HG03460 (cell line): ENCODE measurements around the gene CDX1.

Source experiments
- ATAC-seq: cut with Tn5 transposase; IDR thresholded peaks from one replicate; pipeline ENCODE4 v1.9.1; 2021; ENCODE audit not compliant: unreplicated experiment

CDX1 gene

DNA sequence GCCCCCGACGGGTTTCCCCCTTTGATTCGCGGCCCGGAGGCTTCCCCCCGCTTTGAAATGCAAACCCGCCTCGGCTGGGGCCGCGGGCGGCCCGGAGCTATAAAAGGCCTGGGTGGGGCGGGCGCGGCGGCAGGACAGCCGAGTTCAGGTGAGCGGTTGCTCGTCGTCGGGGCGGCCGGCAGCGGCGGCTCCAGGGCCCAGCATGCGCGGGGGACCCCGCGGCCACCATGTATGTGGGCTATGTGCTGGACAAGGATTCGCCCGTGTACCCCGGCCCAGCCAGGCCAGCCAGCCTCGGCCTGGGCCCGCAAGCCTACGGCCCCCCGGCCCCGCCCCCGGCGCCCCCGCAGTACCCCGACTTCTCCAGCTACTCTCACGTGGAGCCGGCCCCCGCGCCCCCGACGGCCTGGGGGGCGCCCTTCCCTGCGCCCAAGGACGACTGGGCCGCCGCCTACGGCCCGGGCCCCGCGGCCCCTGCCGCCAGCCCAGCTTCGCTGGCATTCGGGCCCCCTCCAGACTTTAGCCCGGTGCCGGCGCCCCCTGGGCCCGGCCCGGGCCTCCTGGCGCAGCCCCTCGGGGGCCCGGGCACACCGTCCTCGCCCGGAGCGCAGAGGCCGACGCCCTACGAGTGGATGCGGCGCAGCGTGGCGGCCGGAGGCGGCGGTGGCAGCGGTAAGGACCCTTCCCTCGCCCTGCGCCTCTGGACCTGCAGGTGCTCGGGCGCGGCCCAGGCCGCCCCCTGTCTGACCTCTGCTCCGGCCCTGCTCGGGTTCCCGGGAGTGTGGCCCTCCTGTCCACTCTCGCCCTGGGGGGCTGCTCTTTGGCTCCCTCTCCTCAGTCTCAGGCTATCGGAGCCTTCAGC is at the start of gene CDX1:
TSS of gene CDX1 (plus strand) at position 129 of the 862 bp plus-strand sequence. CDS start at position 228, 99 bp downstream.
- no peak for ATAC-seq

DNA sequence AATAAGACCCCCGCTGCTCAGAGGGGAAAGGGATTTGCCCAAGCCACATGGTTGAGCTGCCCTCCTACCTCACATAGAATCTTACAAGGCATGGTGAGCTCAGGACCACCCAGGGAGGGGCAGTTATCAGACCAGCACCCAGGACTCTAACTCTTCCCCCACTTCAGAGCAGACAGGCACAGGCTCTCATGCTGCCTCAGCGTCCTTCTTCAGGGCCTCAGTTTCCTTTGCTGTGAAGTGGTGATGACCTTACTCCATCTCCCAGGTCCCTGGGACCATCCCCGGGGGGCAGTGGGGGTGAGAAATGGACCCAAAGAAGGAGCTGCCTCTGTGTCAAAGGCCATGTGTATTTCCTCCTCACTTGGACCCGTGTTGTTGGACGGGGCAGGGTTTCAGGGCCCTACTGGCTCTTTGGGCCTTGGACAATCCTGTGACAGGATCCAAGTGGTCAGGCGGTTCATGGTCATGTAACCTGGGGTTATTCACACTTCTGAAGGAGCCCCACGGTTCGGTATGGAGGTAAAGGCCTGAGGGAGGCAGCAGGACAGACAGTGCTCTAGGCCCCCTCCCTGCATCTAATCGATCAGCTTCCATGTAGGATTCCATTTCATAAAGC is 48.5 kb upstream of the CDX1 start:
- ATAC-seq: no peak

DNA sequence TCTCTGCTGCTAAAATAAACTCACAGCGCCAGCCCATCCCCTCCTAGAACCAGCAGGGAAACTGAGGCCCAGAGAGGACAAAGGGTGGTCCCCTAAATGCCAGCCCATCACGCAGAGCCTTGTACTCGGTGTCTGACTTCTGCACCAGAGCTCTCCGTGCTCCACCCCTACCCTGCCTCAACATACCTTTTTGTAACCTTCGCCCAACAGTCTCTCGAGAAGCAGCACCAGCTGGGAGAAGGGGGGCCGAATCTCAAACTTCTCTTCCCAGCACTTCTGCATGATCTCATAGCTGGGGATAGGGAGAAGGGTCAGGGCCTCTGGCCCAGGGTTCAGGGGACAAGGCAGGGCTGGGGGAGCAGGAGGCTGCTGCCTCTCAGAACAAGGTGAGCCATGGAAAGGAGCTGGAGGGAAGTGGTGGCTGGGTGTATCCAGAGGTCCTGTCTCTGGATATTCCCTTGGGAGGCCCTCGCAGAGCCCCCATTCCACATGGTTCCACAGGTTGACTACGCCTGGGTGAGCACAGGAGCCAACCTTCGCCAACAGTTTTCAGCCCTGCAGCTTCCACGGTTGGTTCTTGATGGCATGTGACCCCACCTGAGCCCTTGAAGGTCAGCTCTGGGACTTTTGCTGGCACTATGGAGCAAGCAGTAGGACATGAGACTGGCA is 47.9 kb upstream of the CDX1 start:
- ATAC-seq: no peak

DNA sequence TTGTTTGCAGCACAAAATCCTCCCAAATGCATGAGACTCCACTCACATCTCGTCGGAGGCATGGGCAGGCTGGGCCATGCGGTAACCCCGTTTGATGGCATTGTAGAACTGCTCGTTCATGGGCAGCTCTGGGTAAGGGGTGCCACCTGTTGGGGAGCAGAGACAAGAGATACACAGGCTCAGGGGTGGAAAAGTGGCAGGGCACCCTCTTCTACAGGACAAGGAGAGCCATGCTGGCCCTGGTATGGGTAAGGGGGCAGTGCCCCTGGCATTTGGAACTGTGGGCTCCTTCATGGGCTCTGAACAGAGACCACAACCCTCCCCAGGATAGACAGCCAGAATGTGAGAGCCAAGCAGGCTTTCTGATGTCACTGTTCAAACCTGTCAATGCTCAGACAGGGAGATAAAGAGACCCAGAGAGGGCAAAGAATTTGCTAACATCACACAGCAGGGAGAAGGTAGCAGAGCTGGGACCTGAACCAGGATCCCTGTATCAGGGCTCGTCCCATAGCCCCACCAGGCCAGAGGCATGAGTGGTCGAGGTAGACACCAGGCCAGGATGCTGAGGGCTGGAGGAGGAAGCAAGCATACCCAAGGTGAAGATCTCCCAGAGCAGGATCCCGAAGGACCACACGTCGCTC is 47.0 kb upstream of the CDX1 start:
- no peak for ATAC-seq

DNA sequence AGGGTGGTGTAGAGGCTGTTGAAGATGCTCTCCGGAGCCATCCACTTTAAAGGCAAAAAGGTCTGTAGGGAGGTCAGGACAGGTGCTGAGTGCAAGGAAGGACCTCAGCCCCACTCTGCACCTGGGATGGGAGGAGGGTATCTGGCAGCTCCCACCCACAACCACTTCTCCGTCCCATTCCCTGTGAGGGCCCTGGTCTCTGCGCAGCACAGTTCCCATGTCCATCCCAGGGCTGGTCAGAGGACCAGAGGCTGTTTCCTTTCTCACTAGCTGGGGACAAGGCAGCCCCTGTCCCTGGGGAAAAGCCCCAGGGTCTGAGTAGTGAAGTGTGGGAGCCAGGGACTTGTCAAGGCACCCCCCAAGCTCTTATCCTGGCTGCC is 46.5 kb upstream of the CDX1 start:
- no peak for ATAC-seq

DNA sequence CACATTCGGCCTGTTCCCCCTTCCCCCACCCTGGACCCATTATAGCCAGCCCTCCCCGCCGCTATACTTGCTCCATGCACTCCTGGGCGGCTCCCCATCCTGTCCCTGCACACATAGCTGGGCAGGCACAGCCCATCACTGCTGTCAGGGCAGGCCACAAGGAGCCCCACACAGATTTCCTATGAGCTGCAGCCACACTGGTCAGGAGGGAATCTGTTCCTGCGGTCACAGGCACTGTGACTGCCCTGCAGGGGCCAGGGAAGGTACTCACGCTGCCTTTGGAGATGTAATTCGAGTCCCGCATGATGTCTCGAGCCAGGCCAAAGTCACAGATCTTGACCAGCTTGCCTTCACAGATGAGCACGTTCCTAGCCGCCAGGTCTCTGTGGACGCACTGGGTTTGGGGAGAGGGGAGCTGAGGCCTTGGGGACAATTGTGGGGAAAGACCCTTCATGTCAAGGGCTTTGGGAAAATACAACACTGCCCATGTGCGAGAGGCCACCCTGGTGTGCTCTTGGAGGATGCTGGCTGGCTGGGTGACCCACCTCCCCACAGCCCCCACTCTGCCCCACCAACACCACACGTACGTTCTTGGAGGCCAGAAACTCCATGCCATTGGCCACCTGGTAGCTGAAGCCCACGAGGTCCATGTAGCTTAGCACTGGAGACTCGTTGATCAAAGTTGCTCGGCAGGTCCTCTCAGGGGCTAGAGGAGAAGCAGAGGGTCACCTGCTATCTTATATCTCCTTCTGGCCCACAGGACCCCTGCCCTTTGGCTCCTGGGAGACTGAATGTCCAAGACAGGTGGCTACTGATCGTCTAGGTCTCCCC is 45.7 kb upstream of the CDX1 start:
- ATAC-seq: no peak

DNA sequence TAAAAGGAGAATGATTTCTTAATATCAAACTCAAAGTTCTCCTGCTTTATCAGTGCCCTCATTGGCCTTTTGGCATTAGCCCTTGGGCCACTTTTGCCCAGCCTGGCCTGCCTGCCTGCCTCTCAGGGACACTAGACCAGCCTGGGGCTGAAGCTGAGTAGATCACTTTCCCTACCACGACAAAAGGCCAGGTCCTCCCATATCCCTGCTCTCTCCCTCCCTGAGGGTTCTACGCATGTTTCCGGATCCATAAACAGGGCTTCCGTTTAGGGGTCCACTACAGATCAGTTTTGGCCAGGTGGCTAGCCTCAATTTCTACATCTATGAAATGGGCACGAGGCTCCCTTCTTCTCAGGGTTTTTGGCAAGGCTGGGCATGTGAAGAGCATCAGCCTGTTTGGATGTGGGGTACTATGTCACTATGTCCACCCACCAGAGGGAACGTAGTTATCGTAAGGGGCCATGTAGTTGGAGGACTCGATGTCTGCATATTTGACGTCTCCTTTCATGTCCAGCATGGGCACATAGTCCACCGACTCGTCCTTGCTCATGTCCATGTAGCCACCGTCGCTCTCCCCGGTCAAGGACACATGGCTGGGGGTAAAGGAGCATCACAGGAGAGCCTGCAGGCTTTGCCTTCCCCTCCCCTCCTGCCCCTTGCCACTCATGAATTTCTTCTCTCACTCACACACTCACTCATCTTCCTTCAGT is 45.0 kb upstream of the CDX1 start:
- ATAC-seq: no peak

DNA sequence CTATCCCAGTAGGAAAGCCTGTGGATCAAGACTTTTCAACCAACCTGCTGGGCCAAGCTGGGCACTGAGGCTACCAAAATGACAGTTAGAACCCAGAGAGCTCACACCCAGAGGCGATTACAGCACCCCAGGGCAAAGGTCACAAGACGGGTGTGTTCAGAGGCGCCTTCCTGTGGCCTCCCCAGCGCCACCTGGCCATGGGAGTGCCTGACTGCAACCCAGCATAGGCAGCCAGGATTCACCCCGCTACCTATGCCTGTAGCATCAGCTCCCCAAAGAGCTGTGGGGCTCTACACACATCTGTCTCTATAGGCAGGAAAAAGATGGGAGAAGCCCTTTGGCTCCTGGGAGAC is 44.4 kb upstream of the CDX1 start:
- no peak for ATAC-seq

DNA sequence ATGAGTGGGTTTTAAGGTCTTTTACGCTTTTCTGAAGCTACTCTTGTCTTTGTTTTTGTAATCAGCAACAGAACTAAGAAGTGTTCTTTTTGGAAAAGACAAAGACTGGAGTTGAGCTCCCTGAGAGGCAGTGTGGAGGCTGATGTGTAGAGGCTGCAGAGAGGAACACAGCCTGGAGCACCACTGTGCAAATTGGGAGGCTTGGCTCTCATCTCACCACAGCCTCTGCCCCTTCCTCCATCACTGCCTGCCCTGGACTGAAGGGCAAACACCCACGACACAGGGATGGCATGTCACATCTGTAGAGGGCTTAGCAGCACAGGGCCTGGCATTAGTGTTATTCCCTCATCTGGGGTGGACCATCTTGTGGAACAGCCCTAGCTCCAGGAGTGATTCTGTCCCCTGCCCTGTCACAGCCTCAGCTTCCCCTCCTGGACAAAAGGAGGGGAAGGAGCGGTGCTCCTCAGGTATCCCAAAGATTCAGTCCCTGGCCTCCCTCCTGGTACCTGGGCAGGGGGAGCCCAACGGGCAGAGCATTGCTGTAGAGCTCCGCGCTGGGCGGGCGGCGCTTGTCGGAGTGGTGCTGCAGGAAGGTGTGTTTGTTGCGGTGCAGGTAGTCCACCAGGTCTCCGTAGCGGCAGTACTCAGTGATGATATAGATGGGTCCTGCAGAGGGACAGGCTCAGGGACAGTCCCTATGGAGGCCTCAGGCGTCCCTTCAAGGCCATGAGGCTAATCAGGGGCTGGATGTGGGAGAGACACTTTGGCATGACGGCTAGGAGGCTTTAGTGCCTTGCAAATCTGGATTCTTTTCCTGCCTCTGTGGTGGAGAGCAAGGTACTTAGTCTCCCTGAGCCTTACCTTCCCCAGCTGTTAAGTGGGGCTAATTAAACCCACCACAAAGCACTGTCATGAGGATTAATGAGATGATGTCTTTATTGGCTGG is 43.8 kb upstream of the CDX1 start:
- ATAC-seq: no peak

DNA sequence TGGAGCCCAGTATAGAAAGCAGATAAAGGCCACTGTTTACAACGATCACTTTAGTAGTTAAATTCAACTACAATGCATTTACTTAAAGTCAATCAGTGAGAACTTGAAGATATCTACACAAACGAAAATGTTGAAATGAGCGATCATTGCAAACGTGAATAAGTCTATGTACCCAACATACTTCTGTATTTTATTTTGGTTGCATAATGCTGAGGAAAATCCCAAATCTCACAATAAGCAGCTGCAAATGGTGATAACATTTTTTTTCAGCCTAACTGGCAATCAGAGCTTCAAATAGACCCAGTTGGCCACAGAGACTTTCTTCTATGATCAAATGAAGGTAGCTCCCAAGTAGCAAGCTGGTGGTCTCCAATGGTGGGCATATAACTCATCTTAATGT is 43.0 kb upstream of the CDX1 start:
- ATAC-seq: no peak

DNA sequence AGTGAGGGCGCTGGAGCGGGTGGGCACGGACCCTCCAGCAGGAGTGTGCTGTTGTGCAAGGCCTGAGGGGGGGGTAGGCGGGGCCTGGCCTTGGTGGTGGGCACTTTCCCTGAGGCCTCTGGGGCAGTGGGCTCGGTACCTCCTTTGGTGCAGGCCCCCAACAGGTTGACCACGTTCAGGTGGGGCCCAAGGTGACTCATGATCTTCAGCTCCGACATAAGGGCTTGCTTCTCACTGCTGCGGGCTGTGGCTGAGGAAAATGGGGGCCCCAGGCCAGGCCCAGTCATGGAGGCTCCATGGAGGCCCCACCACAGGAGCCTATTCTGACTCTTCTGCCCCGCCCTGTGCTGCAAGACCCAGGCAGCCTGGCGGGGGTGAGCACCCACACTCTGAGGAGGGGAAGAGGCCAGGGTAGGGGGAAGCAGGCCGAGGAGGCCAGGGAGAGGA is 42.4 kb upstream of the CDX1 start:
- no peak for ATAC-seq

DNA sequence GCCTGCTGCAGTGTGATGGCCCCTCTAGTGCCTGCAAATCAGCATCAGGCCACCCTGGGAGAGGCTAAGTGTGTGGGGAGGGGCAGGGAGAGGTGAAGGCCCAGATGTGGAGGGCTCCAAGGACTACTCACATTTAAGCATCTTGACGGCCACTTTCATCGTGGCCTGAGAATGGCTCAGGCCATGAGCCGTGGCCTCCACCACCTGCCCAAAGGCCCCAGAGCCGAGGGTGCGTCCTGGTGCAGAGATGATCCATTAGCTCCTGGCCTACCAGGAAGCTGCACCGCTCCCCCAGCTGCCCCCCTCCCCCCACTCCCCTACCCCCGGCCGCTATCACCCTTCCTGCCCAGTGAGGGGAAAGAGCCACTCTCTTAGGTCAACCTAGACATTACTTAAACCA is 42.0 kb upstream of the CDX1 start:
- ATAC-seq: no peak

DNA sequence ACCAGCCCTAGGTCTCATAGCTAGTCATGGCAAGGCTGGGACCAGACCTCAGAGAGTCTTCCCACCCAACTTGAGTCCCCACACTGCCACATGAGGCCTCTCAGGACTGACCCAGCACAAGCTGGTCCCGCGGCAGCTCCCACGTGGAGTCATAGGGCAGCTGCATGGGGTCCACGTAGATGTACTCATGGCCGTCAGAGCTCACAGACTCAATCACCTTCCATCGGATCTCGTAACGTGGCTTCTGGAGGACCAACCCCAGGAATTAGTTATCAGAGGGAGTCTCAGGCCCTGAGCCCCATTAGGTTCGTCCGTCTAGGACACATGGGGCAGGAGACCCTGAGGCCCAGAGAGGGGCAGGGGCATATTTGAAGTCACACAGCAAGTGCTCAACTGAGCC is 41.2 kb upstream of the CDX1 start:
- ATAC-seq: no peak

DNA sequence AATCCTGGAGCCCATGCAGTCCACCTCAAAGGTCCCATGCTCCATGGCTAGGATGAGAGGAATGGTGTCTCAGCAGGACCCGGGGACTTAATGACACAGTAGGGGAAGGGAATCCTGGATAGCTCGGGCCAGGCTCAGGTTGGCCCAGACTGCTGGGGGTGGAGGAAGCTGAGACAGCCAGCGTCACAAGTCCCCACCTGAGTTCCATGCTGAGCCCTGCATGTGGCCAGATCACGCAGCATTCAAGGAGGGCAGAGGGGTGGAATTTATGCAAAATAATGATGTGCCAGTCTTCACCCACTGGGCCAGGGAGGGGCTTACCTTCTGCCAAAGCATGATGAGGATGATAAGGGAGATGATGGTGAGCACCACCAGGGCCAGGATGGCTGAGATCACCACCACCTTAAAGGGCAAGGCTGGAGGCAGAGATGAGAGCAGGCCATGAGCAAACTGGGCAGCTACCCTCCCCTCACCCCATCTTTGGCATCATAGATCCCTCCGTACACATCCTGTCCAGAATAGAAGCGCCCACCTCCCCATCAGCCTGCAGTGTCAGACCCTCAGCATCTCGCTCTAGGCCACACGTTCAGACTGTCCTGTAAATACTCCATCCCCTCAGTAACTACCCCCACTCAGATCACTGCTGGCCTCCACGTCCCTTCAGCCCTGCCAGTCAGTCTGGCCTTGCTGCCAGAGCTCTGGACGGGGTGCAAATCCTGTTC is 40.2 kb upstream of the CDX1 start:
- ATAC-seq: no peak

DNA sequence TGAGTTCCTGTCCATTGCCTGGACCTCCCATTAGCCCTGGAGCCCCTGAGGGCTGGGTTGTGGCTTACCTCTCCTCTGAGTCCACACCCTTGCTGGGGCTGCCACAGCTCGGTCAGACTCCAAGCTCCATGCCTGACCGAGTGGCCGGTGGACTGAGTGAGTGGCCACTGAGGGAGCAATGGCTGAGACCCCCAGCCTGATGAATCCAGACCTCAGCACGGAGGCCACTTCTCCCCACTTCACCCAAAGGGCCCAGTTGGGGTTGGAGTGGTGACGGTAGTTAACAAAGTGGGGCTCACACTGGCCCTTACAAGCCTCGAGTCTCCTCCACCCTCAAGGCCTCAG is 39.7 kb upstream of the CDX1 start:
- ATAC-seq: no peak

DNA sequence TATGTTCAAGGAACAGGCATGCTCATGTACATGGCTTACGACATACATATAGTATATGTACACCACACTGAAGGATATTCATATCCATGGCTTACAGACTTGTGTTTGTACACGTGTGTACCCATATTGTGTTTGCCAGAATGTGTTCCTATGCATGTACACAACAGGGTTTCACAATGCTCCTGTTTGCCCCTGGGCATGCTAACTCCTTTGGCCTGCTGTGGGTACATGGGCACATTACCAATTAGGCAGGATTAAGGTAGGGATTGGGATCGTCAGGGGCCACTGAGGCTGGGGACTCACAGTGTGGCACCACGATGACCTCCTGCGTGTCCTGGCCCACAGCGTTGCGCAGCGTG is 37.1 kb upstream of the CDX1 start:
- ATAC-seq: no peak

DNA sequence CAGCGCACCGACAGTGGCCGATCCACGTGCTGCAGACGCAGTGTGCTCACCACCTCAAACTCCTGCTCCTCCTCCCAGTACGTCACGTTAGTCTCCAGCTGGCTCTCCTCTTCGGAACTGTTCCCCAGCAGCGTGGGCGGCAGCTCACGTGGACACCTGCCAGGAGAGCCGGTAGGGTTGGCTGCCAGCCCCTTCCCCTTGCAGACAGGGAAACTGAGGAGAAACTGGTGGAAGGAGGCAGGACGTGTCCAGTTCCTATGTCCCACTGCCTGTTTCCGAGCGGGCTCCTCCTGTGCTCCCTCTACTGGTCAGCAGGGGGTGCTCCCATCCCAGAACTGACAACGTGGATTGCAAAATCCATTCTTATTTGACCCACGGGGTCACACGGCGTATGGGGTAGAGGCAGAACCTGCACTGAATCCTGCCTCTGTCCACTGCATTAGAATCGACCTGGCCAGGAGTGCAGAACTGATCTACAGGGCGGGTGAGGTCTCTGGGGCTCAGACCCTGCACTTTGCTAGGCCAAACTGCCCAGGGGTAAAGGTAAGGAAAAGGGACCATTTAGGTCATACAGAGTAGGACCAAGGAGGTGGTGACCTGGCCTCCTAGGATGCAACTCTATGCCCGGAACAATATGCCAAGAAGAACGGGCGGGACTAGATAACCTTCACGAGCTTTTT is 36.6 kb upstream of the CDX1 start:
- ATAC-seq: no peak

DNA sequence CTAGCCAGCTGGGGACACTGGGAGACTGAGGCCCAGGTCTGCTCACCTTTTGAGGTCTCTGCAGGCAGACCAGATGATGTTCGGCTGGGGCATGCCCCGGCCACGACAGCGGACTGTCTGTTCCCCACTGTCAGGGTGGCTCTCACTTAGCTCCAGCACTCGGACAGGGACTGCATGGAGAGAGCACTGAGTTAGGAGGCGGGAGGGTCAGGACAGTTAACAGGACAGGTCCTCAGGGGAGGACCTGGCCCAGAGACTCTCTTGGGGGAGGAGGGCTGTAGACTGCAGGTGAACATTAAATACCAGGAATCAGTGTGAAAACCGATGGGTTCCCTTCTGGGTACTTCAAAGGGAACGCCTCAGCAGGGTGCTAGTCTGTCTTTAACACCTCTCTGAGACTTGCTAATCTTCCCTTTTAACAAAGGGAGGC is 36.1 kb upstream of the CDX1 start:
- ATAC-seq: no peak
